HUES6 (cell line): Measurements from ENCODE around the gene TFB1M.

Experiments
- H3K27ac ChIP-seq: 2 replicates; pipeline ENCODE4 v1.7.0; 2013; ENCODE audit warnings: low read depth, mild to moderate bottlenecking, low read length, inconsistent platforms
- H3K27me3 ChIP-seq: 2 replicates; pipeline ENCODE4 v1.6.1; 2013; ENCODE audit warnings: low read length; ENCODE audit not compliant: control insufficient read depth, insufficient read depth
- H3K36me3 ChIP-seq: 2 replicates; pipeline ENCODE4 v1.6.1; 2013; ENCODE audit warnings: low read length; ENCODE audit not compliant: control insufficient read depth, insufficient read depth
- H3K4me1 ChIP-seq: 2 replicates; pipeline ENCODE4 v1.6.1; 2013; ENCODE audit warnings: low read length; ENCODE audit not compliant: control insufficient read depth, insufficient read depth
- H3K4me3 ChIP-seq: 2 replicates; pipeline ENCODE4 v1.5.1; 2013; ENCODE audit warnings: low read depth, low read length
- H3K9ac ChIP-seq: one replicate; pipeline ENCODE4 v1.6.1; 2013; ENCODE audit warnings: mild to moderate bottlenecking, low read length
- H3K9me3 ChIP-seq: 2 replicates; pipeline ENCODE4 v1.6.1; 2013; ENCODE audit warnings: low read depth, low read length; ENCODE audit not compliant: control insufficient read depth, insufficient read depth

TFB1M gene

DNA sequence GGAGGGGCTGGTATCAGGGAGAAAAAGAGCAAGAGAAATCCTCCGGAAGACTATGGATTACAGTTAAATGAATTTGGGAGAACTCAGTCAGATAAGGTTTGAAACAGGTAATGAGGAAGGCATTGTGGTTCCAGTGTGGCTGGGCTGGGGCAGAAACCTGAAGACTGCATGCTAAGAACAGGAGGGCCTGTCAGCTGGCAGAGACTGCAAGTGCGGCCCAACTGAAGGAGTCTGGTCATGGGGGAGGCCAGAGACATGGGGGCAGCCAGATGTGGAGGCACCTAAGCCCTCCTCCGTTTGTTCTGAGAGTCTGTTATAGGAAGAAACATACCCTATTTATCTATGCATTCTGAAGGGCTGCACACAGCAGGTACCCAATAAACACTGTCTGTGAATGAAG is 16.6 kb downstream of the TFB1M start:
- Histone ChIP-seq H3K36me3 (peaks cover 70% of the 10 kb centered on the region), H3K4me1 (peaks cover 9% of the 10 kb centered on the region), H3K9ac (no peak overlapping the region), H3K9me3 (no peaks in the 10 kb centered on the region), H3K27ac (no peak overlapping the region), H3K4me3 (no peak overlapping the region), H3K27me3 (no peaks in the 10 kb centered on the region)

- H3K36me3 ChIP-seq: peaks cover 71% of the 10 kb centered on the region
Observed at GRCh38 chr6:155292711-155293110, 21.6 kb downstream of the TFB1M start.

GRCh38 chr6:155291291-155291690 is 23.0 kb downstream of the TFB1M start:
- no peak overlapping the region for H3K27ac ChIP-seq
- H3K4me1 ChIP-seq: 0 out of 2 replicates have a peak, but pooled peaks cover 13% of the 10 kb centered on the region
- no peak overlapping the region for H3K4me3 ChIP-seq
- peaks cover 62% of the 10 kb centered on the region for H3K36me3 ChIP-seq
- H3K27me3 ChIP-seq: no peaks in the 10 kb centered on the region
- H3K9ac ChIP-seq: no peak overlapping the region
- H3K9me3 ChIP-seq: no peaks in the 10 kb centered on the region

More at GRCh38 chr6:155292711-155293110, 21.6 kb downstream of the TFB1M start:
- H3K9me3 ChIP-seq: no peaks in the 10 kb centered on the region
- H3K27me3 ChIP-seq: no peaks in the 10 kb centered on the region
- 0 out of 2 replicates have a peak, but pooled peaks cover 13% of the 10 kb centered on the region for H3K4me1 ChIP-seq
- no peak overlapping the region for H3K27ac ChIP-seq
- H3K9ac ChIP-seq: no peak overlapping the region
- no peak overlapping the region for H3K4me3 ChIP-seq

GRCh38 chr6:155290491-155290890 is 23.8 kb downstream of the TFB1M start:
- H3K27me3 ChIP-seq: no peaks in the 10 kb centered on the region
- H3K9me3 ChIP-seq: no peaks in the 10 kb centered on the region
- H3K36me3 ChIP-seq: peaks cover 58% of the 10 kb centered on the region
- H3K27ac ChIP-seq: no peak overlapping the region
- H3K4me3 ChIP-seq: no peak overlapping the region
- no peak overlapping the region for H3K9ac ChIP-seq
- 0 out of 2 replicates have a peak, but pooled peaks cover 13% of the 10 kb centered on the region for H3K4me1 ChIP-seq

DNA sequence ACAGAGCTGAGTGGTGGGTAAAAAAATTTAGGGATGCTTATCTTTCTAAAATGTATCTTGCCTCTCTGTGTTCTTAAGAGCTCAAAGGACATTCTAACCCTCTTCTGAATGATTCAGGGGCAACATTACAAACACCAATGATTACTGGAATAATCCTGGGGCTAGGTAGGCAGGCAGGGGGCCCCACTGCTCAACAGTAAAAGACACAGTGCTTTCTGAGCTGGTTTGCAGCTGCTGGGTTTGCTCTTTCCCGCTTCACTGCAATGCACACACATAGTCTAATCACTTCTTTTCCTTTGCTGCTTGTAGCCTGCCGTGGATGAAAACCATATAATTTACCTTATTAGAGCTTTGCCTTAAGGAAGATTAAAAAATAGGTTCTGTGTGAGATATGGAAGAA is 26.5 kb downstream of the TFB1M start:
- H3K36me3 ChIP-seq: peaks cover 62% of the 10 kb centered on the region
- no peaks in the 10 kb centered on the region for H3K9me3 ChIP-seq
- H3K4me3 ChIP-seq: no peak overlapping the region
- no peak overlapping the region for H3K27ac ChIP-seq
- H3K9ac ChIP-seq: no peak overlapping the region
- H3K27me3 ChIP-seq: no peaks in the 10 kb centered on the region
- 0 out of 2 replicates have a peak, but pooled peaks cover 13% of the 10 kb centered on the region for H3K4me1 ChIP-seq

DNA sequence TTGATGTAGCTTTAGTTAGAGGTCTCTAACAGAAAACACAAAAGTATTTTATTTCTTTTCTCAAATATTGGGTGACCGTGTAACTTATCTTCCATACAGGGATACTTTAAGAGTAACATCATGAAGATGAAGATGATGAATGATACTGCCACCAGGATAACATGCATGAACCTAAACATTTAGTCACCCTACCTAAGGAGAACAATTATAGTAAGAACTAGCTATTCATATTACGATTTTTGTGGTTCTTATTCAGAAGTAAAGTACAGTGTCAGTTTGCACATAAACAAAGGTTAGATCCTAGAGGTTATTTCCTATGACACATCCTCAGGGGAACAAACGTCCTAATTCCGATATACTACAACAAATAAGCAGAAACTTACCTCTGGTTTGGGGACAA is 29.5 kb downstream of the TFB1M start:
- no peaks in the 10 kb centered on the region for H3K9me3 ChIP-seq
- peaks cover 56% of the 10 kb centered on the region for H3K36me3 ChIP-seq

GRCh38 chr6:155278319-155279049 is 35.8 kb downstream of the TFB1M start:
- Histone ChIP-seq H3K4me1 (peaks cover 23% of the 10 kb centered on the region), H3K9me3 (no peaks in the 10 kb centered on the region), H3K9ac (no peak overlapping the region), H3K4me3 (no peak overlapping the region), H3K36me3 (peaks cover 39% of the 10 kb centered on the region), H3K27ac (no peak overlapping the region), H3K27me3 (no peaks in the 10 kb centered on the region)

More for the DNA sequence above, 29.5 kb downstream of the TFB1M start:
- peaks cover 7% of the 10 kb centered on the region; the same call in 1 of the 2 replicates for H3K4me1 ChIP-seq
- H3K27ac ChIP-seq: no peak overlapping the region
- H3K27me3 ChIP-seq: no peaks in the 10 kb centered on the region
- no peak overlapping the region for H3K4me3 ChIP-seq
- H3K9ac ChIP-seq: no peak overlapping the region

DNA sequence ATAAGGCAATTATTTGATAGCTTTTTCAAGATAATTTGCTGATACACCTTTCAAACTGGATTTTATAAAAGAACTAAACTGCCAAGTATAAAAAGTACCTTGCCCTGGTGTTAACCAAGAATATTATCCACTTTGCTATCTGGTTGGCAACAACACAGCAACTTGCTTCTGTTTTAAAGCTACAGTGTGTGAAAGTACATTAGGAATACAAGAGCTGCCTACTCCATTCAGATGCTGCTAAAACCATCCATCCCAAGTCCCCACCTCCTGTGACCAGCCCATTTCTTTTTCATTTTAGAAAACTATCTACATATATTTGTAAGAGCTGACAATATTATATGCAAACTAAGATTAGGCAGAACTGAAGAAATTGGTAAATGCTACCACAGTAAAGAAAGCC is 37.6 kb downstream of the TFB1M start:
- Histone ChIP-seq H3K9me3 (no peaks in the 10 kb centered on the region), H3K36me3 (peaks cover 27% of the 10 kb centered on the region)

DNA sequence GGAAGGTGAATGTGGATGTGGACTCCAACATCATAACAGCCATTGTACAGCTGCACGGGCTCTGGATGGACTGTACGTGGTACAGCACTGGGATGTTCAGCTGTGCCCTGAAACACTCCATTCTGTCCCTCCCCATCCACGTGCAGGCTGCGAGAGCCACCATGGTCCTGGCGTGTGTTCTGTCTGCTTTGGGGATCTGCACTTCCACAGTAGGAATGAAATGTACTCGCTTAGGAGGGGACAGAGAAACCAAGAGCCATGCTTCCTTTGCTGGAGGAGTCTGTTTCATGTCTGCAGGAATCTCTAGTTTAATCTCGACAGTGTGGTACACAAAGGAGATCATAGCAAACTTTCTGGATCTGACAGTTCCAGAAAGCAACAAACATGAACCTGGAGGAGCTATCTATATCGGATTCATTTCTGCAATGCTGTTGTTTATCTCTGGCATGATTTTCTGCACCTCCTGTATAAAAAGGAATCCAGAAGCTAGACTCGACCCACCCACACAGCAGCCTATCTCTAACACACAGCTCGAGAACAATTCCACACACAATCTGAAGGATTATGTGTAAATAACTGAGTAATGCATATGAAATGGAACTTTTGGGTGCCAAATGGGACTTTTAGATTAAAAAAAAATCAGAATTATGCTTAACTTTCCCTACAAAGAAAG is 38.3 kb downstream of the TFB1M start:
- peaks cover 27% of the 10 kb centered on the region for H3K36me3 ChIP-seq

More for the DNA sequence above, 37.6 kb downstream of the TFB1M start:
- Histone ChIP-seq H3K4me3 (no peak overlapping the region), H3K27me3 (no peaks in the 10 kb centered on the region), H3K27ac (no peak overlapping the region), H3K9ac (no peak overlapping the region), H3K4me1 (peaks cover 33% of the 10 kb centered on the region)

DNA sequence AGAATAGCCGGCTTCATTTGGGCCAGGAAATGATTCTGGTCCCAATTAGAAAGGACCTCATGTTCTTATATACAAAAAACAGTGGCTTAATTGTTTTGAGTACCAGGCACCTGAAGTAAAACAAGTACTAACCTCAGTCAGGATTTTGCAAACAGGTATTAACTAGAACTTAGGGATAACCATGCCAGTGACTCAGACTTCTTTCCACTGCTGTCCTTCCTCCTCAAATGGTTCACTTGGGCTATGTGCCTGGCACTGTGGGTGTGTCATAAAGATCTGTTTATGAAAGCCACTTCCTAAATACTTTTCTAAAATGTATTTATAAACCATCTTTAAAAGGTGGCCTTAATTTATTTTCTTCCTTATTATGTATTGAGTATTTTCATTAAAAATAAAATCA is 39.8 kb downstream of the TFB1M start:
- Histone ChIP-seq H3K4me3 (no peak overlapping the region), H3K9ac (no peak overlapping the region), H3K27ac (no peak overlapping the region), H3K36me3 (peaks cover 17% of the 10 kb centered on the region), H3K9me3 (no peaks in the 10 kb centered on the region), H3K4me1 (peaks cover 40% of the 10 kb centered on the region), H3K27me3 (no peaks in the 10 kb centered on the region)

More for the DNA sequence above, 38.3 kb downstream of the TFB1M start:
- Histone ChIP-seq H3K9me3 (no peaks in the 10 kb centered on the region), H3K4me3 (no peak overlapping the region), H3K27ac (no peak overlapping the region), H3K9ac (no peak overlapping the region), H3K4me1 (peaks cover 33% of the 10 kb centered on the region), H3K27me3 (no peaks in the 10 kb centered on the region)

GRCh38 chr6:155274106-155274505 is 40.2 kb downstream of the TFB1M start:
- Histone ChIP-seq H3K9ac (no peak overlapping the region), H3K27ac (no peak overlapping the region; the same call in 1 of the 2 replicates), H3K36me3 (peaks cover 12% of the 10 kb centered on the region), H3K27me3 (no peaks in the 10 kb centered on the region), H3K4me1 (peaks cover 41% of the 10 kb centered on the region), H3K4me3 (no peak overlapping the region), H3K9me3 (no peaks in the 10 kb centered on the region)
